Activated CD4-positive, alpha-beta memory T cell treated with anti-CD3 and anti-CD28 coated beads, Interleukin-2, amount 10 ng/mL, durations not matched to agents 7 days and 5 days (primary cell): Measurements from ENCODE around the gene PRRC2C. TPM values are rescaled to one million over a fixed set of nuclear protein-coding genes. Genes with fewer than 3 reads are reported as not detected.
A peak's percentile ranks its signal among the peaks of the same experiment; 100 is the strongest.

ENCODE experiments used
- CTCF ChIA-PET: fragments of 350-600 bp; sonication (Branson Sonifier 250); formaldehyde crosslinking; loops from one replicate; lab custom pipeline; 2021; ENCODE audit warnings: antibody characterized with exemption, inconsistent platforms; lab: Charles Lee
- POLR2A ChIA-PET: fragments of 350-600 bp; sonication (Branson Sonifier 250); formaldehyde crosslinking; loops from one replicate; lab custom pipeline; 2021; ENCODE audit warnings: antibody characterized with exemption; lab: Charles Lee
- DNase-seq: peaks from one replicate; pipeline ENCODE4 v3.0.0-alpha.2; 2020
- H3K27ac Mint-ChIP-seq: one replicate; pipeline ENCODE4 v1.8.0; 2021; ENCODE audit warnings: mild to moderate bottlenecking, mixed read lengths
- H3K27me3 Mint-ChIP-seq: one replicate; pipeline ENCODE4 v1.8.0; 2021; ENCODE audit warnings: mixed read lengths
- H3K36me3 Mint-ChIP-seq: one replicate; pipeline ENCODE4 v1.8.0; 2021; ENCODE audit warnings: low read depth, mixed read lengths
- H3K4me1 Mint-ChIP-seq: one replicate; pipeline ENCODE4 v1.8.0; 2021; ENCODE audit warnings: mixed read lengths
- H3K4me3 Mint-ChIP-seq: one replicate; pipeline ENCODE4 v1.8.0; 2021; ENCODE audit warnings: mild to moderate bottlenecking, mixed read lengths
- H3K9me3 Mint-ChIP-seq: one replicate; pipeline ENCODE4 v1.8.0; 2021; ENCODE audit warnings: mixed read lengths
- total RNA-seq, 2 experiments: library from RNA; stranded (reverse); gene quantifications; one replicate each; pipeline ENCODE4 v1.2.3, GENCODE V29; 2021

PRRC2C gene
- total RNA-seq, 2 experiments from 2014 or later: 188 to 202 TPM

- H3K4me1 Mint-ChIP-seq: peaks cover 77% of the 10 kb centered on the region
- H3K9me3 Mint-ChIP-seq: no peaks in the 10 kb centered on the region
- H3K4me3 Mint-ChIP-seq: no peak overlapping the region
- H3K27me3 Mint-ChIP-seq: no peaks in the 10 kb centered on the region
- H3K36me3 Mint-ChIP-seq: peaks cover 65% of the 10 kb centered on the region
- CTCF ChIA-PET: interaction anchor here (1.1 to 1.7 kb wide), 2 partner anchors 11 to 15 kb away, joined by 3 to 15 read pairs; partner anchors contain the start of gene PRRC2C
- POLR2A ChIA-PET: interaction anchor here (0.6 to 2.6 kb wide), 4 partner anchors 13 to 15 kb away, joined by 3 to 22 read pairs (median 5); partner anchors contain the start of gene PRRC2C
- H3K27ac Mint-ChIP-seq: peak overlapping the region; percentile 10
- DNase-seq: no peak
Measured at GRCh38 chr1:171501305-171502024, 16.1 kb downstream of the PRRC2C start.

DNA sequence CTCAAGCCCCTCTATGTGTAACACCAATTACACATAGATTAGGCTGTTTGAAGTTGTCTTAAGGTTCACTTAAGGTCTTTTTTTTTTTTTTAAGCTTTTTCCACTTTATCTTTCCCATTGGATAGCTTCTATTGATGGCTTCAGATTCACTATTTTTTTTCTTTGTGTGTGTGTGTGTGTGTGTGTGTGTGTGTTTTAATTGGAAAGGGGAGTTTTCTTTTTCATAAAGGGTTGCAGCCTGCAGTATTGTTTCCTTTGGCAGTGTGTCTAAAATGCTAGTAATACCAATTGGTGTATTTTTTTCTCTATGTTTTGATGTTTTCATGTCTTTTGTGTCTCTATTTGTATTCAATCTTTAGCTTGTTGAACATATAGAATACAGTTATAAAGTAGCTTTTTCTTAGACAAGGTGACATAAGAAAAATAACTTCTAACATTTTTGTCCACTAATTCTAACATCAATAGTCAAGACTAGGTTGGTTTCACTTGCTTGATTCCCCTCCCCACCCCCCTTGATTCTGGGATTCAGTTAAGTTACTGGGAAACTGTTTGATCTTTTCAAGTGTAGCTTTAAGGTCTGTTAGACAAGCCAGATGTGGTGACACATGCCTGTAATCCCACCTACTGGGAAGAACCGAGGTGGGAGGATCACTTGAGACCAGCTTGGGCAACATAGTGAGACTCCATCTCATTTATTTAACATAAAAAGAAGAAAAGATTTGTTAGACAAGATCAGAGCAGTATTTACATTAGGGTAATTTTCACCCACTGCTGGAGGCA lies 21.4 kb downstream of the PRRC2C start:
- Mint-ChIP-seq H3K9me3 (no peaks in the 10 kb centered on the region), H3K36me3 (peaks cover 35% of the 10 kb centered on the region), H3K27me3 (no peaks in the 10 kb centered on the region), H3K4me1 (peaks cover 80% of the 10 kb centered on the region), H3K4me3 (no peak overlapping the region), H3K27ac (peak overlapping the region; percentile 11)
- ChIA-PET POLR2A (interaction anchor here (0.7 to 1.7 kb wide), 3 partner anchors 9 to 86 kb away, joined by 3 to 4 read pairs (median 4); partner anchors contain the start of gene PRRC2C), CTCF (interaction anchor here (0.6 to 1.6 kb wide), 5 partner anchors 9 to 31 kb away, joined by 3 to 6 read pairs (median 4); partner anchors contain the start of gene PRRC2C)
- DNase-seq: no peak

GRCh38 chr1:171507435-171507834 lies 22.1 kb downstream of the PRRC2C start:
- CTCF ChIA-PET: interaction anchor here (0.6 to 1.8 kb wide), 3 partner anchors 22 to 31 kb away, joined by 4 to 6 read pairs (median 6); partner anchors contain the start of gene PRRC2C

GRCh38 chr1:171509191-171509590 lies 23.9 kb downstream of the PRRC2C start:
- no peak overlapping the region for H3K27ac Mint-ChIP-seq
- H3K27me3 Mint-ChIP-seq: no peaks in the 10 kb centered on the region
- H3K4me1 Mint-ChIP-seq: peaks cover 74% of the 10 kb centered on the region
- H3K36me3 Mint-ChIP-seq: peaks cover 31% of the 10 kb centered on the region
- no peak overlapping the region for H3K4me3 Mint-ChIP-seq
- no peak for DNase-seq
- no peaks in the 10 kb centered on the region for H3K9me3 Mint-ChIP-seq
- ChIA-PET CTCF (interaction anchor here (0.8 to 1.8 kb wide), 2 partner anchors 23 to 24 kb away, joined by 3 to 6 read pairs; partner anchors contain the start of gene PRRC2C), POLR2A (interaction anchor here (1.1 to 1.7 kb wide), 2 partner anchors 11 to 24 kb away, joined by 4 to 6 read pairs; partner anchors contain the start of gene PRRC2C)

More at GRCh38 chr1:171507435-171507834, 22.1 kb downstream of the PRRC2C start:
- no peak overlapping the region for H3K27ac Mint-ChIP-seq
- peaks cover 78% of the 10 kb centered on the region for H3K4me1 Mint-ChIP-seq
- DNase-seq: no peak
- H3K9me3 Mint-ChIP-seq: no peaks in the 10 kb centered on the region
- no peaks in the 10 kb centered on the region for H3K27me3 Mint-ChIP-seq
- POLR2A ChIA-PET: interaction anchor here (0.9 to 1.7 kb wide), 4 partner anchors 8 to 22 kb away, joined by 3 to 6 read pairs (median 4); partner anchors contain the start of gene PRRC2C
- no peak overlapping the region for H3K4me3 Mint-ChIP-seq
- H3K36me3 Mint-ChIP-seq: peaks cover 32% of the 10 kb centered on the region

DNA sequence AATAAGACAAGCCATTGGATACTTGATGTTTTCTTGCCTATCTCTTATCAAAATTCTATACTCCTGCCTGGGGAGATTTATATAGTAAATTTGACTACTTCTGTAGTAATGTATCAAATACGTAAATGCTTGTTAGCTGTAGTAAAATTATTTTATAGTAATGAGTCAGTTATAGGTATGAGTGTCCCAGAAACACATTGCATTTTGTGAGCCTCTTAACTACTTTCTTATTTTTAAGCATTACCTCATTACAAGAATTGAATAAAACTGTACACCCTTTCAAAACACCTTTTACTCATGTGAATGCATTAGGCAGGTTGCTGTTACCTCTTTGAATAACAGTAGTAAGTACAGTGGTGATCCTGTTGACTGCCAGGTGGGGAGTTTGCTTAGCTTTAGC lies 28.4 kb downstream of the PRRC2C start:
- no peaks in the 10 kb centered on the region for H3K27me3 Mint-ChIP-seq
- POLR2A ChIA-PET: interaction anchor here (1.0 to 2.1 kb wide), 2 partner anchors 17 to 23 kb away, joined by 3 to 4 read pairs; no protein-coding TSS in a partner anchor
- no peak overlapping the region for H3K27ac Mint-ChIP-seq
- H3K4me1 Mint-ChIP-seq: peaks cover 74% of the 10 kb centered on the region
- H3K36me3 Mint-ChIP-seq: peaks cover 56% of the 10 kb centered on the region
- CTCF ChIA-PET: no interaction called here
- DNase-seq: no peak
- H3K9me3 Mint-ChIP-seq: no peaks in the 10 kb centered on the region
- H3K4me3 Mint-ChIP-seq: no peak overlapping the region

DNA sequence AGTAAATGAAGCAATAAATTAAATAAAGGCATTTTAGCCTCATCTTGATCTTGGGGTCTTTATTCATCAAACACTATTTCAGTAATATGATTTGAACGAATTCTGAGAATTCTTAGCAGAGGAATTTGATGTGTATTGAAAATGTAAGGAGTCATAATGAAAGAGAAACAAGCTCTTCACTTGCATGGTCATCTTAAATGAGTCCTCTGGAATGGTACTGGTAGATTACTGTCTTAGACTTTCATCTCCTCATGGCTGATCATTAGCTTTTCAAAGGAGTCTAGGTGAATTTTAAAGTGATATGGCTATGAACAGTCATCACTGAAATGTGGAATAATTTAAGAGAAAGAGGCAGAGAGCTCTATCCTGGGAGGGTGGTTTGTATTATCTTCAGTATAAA lies 30.0 kb downstream of the PRRC2C start:
- CTCF ChIA-PET: interaction anchor here (1.0 to 4.0 kb wide), 3 partner anchors 8 to 129 kb away, joined by 3 to 28 read pairs (median 4); partner anchors contain the start of gene PRRC2C
- Mint-ChIP-seq H3K4me3 (no peak overlapping the region), H3K36me3 (peaks cover 63% of the 10 kb centered on the region)

GRCh38 chr1:171515741-171516140 lies 30.4 kb downstream of the PRRC2C start:
- DNase-seq: no peak
- peaks cover 63% of the 10 kb centered on the region for H3K36me3 Mint-ChIP-seq
- H3K4me1 Mint-ChIP-seq: peaks cover 58% of the 10 kb centered on the region
- ChIA-PET POLR2A (interaction anchor here (0.9 to 4.0 kb wide), 6 partner anchors 9 to 239 kb away, joined by 3 to 37 read pairs (median 4); partner anchors contain the start of gene PRRC2C), CTCF (interaction anchor here (1.0 to 4.0 kb wide), 3 partner anchors 9 to 129 kb away, joined by 3 to 28 read pairs (median 4); partner anchors contain the start of gene PRRC2C)
- H3K27ac Mint-ChIP-seq: no peak overlapping the region
- H3K4me3 Mint-ChIP-seq: no peak overlapping the region
- no peaks in the 10 kb centered on the region for H3K27me3 Mint-ChIP-seq
- no peaks in the 10 kb centered on the region for H3K9me3 Mint-ChIP-seq

More for the DNA sequence above, 30.0 kb downstream of the PRRC2C start:
- POLR2A ChIA-PET: interaction anchor here (0.5 to 4.0 kb wide), 9 partner anchors 9 to 1045 kb away, joined by 3 to 37 read pairs (median 3); partner anchors contain the start of gene PRRC2C
- peak overlapping the region; percentile 44 for H3K27ac Mint-ChIP-seq
- no peaks in the 10 kb centered on the region for H3K9me3 Mint-ChIP-seq
- H3K27me3 Mint-ChIP-seq: no peaks in the 10 kb centered on the region
- H3K4me1 Mint-ChIP-seq: peaks cover 63% of the 10 kb centered on the region
- no peak for DNase-seq

GRCh38 chr1:171521567-171521966 lies 36.2 kb downstream of the PRRC2C start:
- ChIA-PET POLR2A (interaction anchor here (1.2 kb wide), 1 partner anchor 31 kb away, joined by 3 read pairs; no protein-coding TSS in a partner anchor), CTCF (no interaction called here)
- H3K4me1 Mint-ChIP-seq: peaks cover 13% of the 10 kb centered on the region
- no peaks in the 10 kb centered on the region for H3K27me3 Mint-ChIP-seq
- H3K9me3 Mint-ChIP-seq: no peaks in the 10 kb centered on the region
- peaks cover 67% of the 10 kb centered on the region for H3K36me3 Mint-ChIP-seq
- DNase-seq: no peak
- no peak overlapping the region for H3K4me3 Mint-ChIP-seq
- no peak overlapping the region for H3K27ac Mint-ChIP-seq

- CTCF ChIA-PET: interaction anchor here (2.0 kb wide), 1 partner anchor 45 kb away, joined by 7 read pairs; the partner anchor contains the start of gene PRRC2C
- POLR2A ChIA-PET: interaction anchor here (1.0 to 1.3 kb wide), 2 partner anchors 17 to 46 kb away, joined by 3 to 5 read pairs; partner anchors contain the start of gene PRRC2C
- H3K36me3 Mint-ChIP-seq: peaks cover 66% of the 10 kb centered on the region
- no peaks in the 10 kb centered on the region for H3K9me3 Mint-ChIP-seq
- no peak overlapping the region for H3K27ac Mint-ChIP-seq
- H3K27me3 Mint-ChIP-seq: no peaks in the 10 kb centered on the region
- no peak overlapping the region for H3K4me3 Mint-ChIP-seq
- no peaks in the 10 kb centered on the region for H3K4me1 Mint-ChIP-seq
- no peak for DNase-seq
Measured at GRCh38 chr1:171530676-171531075, 45.3 kb downstream of the PRRC2C start.

DNA sequence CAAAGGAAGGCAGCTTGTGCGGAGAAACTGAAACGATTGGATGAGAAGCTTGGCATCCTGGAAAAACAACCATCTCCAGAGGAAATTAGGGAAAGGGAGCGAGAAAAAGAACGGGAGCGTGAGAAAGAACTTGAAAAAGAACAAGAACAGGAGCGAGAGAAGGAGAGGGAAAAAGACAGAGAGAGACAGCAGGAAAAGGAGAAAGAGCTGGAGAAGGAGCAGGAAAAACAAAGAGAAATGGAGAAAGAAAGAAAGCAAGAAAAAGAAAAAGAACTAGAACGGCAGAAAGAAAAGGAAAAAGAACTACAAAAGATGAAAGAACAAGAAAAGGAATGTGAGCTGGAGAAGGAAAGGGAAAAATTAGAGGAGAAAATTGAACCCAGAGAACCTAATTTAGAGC lies 47.2 kb downstream of the PRRC2C start:
- Mint-ChIP-seq H3K27ac (peak overlapping the region; percentile 21), H3K4me1 (peaks cover under 1% of the 10 kb centered on the region), H3K9me3 (no peaks in the 10 kb centered on the region), H3K4me3 (no peak overlapping the region), H3K36me3 (peaks cover 74% of the 10 kb centered on the region), H3K27me3 (no peaks in the 10 kb centered on the region)
- ChIA-PET CTCF (interaction anchor here (1.0 kb wide), 1 partner anchor 47 kb away, joined by 4 read pairs; the partner anchor contains the start of gene PRRC2C), POLR2A (interaction anchor here (0.6 to 1.5 kb wide), 4 partner anchors 9 to 47 kb away, joined by 3 read pairs; partner anchors contain the start of gene PRRC2C)
- DNase-seq: no peak

DNA sequence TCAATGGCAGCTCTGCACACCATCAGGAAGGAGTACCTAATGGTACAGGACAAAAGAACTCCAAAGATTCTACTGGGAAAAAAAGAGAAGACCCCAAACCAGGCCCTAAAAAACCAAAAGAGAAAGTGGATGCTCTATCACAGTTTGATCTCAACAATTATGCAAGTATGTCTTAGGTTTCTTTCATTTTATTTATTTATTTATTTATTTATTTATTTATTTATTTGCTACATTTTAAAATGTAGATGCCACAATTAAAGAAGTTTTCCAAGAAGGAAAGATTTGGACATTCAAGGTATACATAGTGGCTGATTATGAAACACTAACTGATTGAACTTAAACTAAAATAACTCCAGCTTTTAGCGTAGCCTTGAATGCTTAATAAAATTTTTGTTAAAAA lies 60.2 kb downstream of the PRRC2C start:
- H3K27ac Mint-ChIP-seq: no peak overlapping the region
- no peak overlapping the region for H3K4me3 Mint-ChIP-seq
- ChIA-PET CTCF (interaction anchor here (0.6 to 1.0 kb wide), 2 partner anchors 60 to 178 kb away, joined by 4 read pairs; partner anchors contain the start of gene PRRC2C), POLR2A (no interaction called here)
- H3K36me3 Mint-ChIP-seq: peaks cover 72% of the 10 kb centered on the region
- DNase-seq: no peak
- H3K27me3 Mint-ChIP-seq: no peaks in the 10 kb centered on the region
- H3K9me3 Mint-ChIP-seq: peaks cover 3% of the 10 kb centered on the region
- H3K4me1 Mint-ChIP-seq: peaks cover 3% of the 10 kb centered on the region

- H3K27ac Mint-ChIP-seq: no peak overlapping the region
- DNase-seq: no peak
- H3K27me3 Mint-ChIP-seq: no peaks in the 10 kb centered on the region
- ChIA-PET POLR2A (no interaction called here), CTCF (no interaction called here)
- peaks cover 12% of the 10 kb centered on the region for H3K4me1 Mint-ChIP-seq
- no peak overlapping the region for H3K4me3 Mint-ChIP-seq
- peaks cover 3% of the 10 kb centered on the region for H3K9me3 Mint-ChIP-seq
- H3K36me3 Mint-ChIP-seq: peaks cover 83% of the 10 kb centered on the region
Measured at GRCh38 chr1:171550050-171550449, 64.7 kb downstream of the PRRC2C start.
